Stomach (tissue), 4 donors: Measurements from ENCODE around the gene NBEAL2.

Source experiments
- CTCF ChIP-seq, 7 experiments: fragments of 450-650 bp in 4 of 7; fragments of 200-600 bp in 3 of 7; sonication (generic) in 3 of 7; IDR thresholded peaks; one replicate each; pipeline ENCODE4 v1.5.1; 2016 to 2019; ENCODE audit warnings: antibody characterized with exemption in 7 of 7, control low read depth in 2 of 7, mild to moderate bottlenecking in 1 of 7
- EP300 ChIP-seq: sonication (generic); formaldehyde crosslinking; IDR thresholded peaks from one replicate; pipeline ENCODE4 v1.6.1; 2017; ENCODE audit warnings: antibody characterized with exemption
- POLR2A ChIP-seq, 4 donors: fragments of 450-650 bp; IDR thresholded peaks; one replicate each; pipeline ENCODE4 v1.6.1; 2016; ENCODE audit warnings: antibody characterized with exemption in 4 of 4, control low read depth in 2 of 4, mild to moderate bottlenecking in 1 of 4, moderate library complexity in 1 of 4
- POLR2AphosphoS5 ChIP-seq, 3 donors: sonication (generic); formaldehyde crosslinking; IDR thresholded peaks; one replicate each; pipeline ENCODE4 v1.6.1; 2016; ENCODE audit warnings: antibody characterized with exemption in 3 of 3

GRCh38 chr3:47036145-47036544 is 56.7 kb downstream of the NBEAL2 start:
- TF ChIP-seq CTCF (IDR thresholded peaks at IDR 0.05): no peak
- TF ChIP-seq POLR2AphosphoS5 (IDR thresholded peaks at IDR 0.05): no peak
- no peak for TF ChIP-seq POLR2A (IDR thresholded peaks at IDR 0.05)
- TF ChIP-seq EP300: no peak
